ENCODE measurements around the gene SH2D6. TPM values are rescaled to one million over a fixed set of nuclear protein-coding genes. Genes with fewer than 3 reads are reported as not detected.

Gene SH2D6
- total and polyA plus RNA-seq, 5 experiments from 2014 or later: 1.3 to 2.2 TPM; not detected in 3

GRCh38 chr2:85414761-85415553 lies 3.6 kb upstream of the SH2D6 start:
- Mint-ChIP-seq H3K36me3 (no peaks in the 10 kb centered on the region), H3K27ac (peak overlapping the region in 1 of 10 donors; percentile 11), H3K4me3 (peak overlapping the region in 7 of 10 donors; percentile 10 to 88 (median 19)), H3K27me3 (peaks cover 0 to 3% (median 0%) of the 10 kb centered on the region in 5 donors), H3K4me1 (peaks cover 10 to 60% (median 46%) of the 10 kb centered on the region in 4 donors), H3K9me3 (no peaks in the 10 kb centered on the region)
- no peak for ATAC-seq
- DNase-seq: no peak
- POLR2A ChIA-PET: interaction anchor here (0.6 to 1.7 kb wide), 4 partner anchors 7 to 182 kb away, joined by 3 to 8 read pairs (median 6); partner anchors contain the start of genes MAT2A and TGOLN2

- Mint-ChIP-seq H3K4me1 (peaks cover 12 to 58% (median 44%) of the 10 kb centered on the region in 4 donors), H3K36me3 (no peaks in the 10 kb centered on the region), H3K27ac (no peak overlapping the region), H3K4me3 (peak overlapping the region in 1 of 10 donors; percentile 2), H3K27me3 (peaks cover 0 to 3% (median 0%) of the 10 kb centered on the region in 5 donors), H3K9me3 (no peaks in the 10 kb centered on the region)
- ATAC-seq (no peak), DNase-seq (no peak)
- POLR2A ChIA-PET: interaction anchor here (0.6 to 1.7 kb wide), 4 partner anchors 8 to 139 kb away, joined by 3 to 7 read pairs (median 4); partner anchors contain the start of gene MAT2A
These were observed 2.4 kb upstream of the SH2D6 start for GRCh38 chr2:85415980-85416650.

DNA sequence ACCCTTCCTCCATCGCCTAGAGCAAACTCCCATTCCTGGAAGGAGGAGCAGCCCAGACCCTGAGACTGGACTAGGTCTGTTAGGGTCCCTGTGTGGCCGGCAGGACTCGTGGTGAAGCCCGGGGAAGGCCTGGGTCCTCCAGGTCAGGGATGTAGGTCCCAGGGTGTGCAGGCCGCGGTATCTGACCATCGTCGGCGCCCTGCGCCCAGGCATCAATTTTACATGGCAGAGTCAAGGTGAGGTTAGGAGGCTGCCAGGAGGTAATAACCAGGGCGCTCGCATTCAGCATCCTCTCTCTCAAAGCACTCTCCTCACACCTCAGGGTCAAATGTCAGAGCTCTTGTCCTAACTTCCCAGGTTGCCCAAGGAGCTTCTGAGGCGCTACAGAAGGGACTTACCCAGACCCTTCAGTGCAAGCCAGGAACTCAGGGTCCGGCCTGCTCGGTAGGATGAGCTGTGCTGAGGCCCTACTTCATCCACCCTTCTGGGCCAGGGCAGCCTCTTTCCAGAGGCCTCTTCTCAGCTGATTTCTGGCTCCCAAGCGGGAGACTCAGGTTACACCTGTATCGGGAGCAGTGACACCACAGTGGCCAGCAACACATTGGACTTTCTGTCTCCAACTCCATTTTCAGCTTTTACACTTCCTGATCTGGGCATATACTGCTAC lies 628 bp downstream of the SH2D6 start:
- ATAC-seq: no peak

GRCh38 chr2:85420536-85421259 lies 2.2 kb downstream of the SH2D6 start:
- peak; percentile 75 to 92 (median 85) for DNase-seq
- POLR2A ChIA-PET: interaction anchor here (0.6 to 4.5 kb wide), 10 partner anchors 9 to 196 kb away, joined by 3 to 79 read pairs (median 12); partner anchors contain the start of genes C2orf68, GGCX, MAT2A and TGOLN2
- ATAC-seq: peak; percentile 65 to 66
- Mint-ChIP-seq H3K4me1 (peaks cover 8 to 28% (median 26%) of the 10 kb centered on the region in 4 donors), H3K4me3 (peak overlapping the region; percentile 46 to 84 (median 69)), H3K9me3 (no peaks in the 10 kb centered on the region), H3K27me3 (no peaks in the 10 kb centered on the region), H3K27ac (peak overlapping the region in 8 of 10 donors; percentile 68 to 95 (median 82)), H3K36me3 (no peaks in the 10 kb centered on the region)

More for the DNA sequence above, 628 bp downstream of the SH2D6 start:
- Mint-ChIP-seq H3K4me1 (peaks cover 8 to 39% (median 33%) of the 10 kb centered on the region in 4 donors), H3K4me3 (peak overlapping the region; percentile 88 to 100 (median 96)), H3K36me3 (no peaks in the 10 kb centered on the region), H3K9me3 (no peaks in the 10 kb centered on the region), H3K27me3 (no peaks in the 10 kb centered on the region), H3K27ac (peak overlapping the region; percentile 34 to 99 (median 96))
- POLR2A ChIA-PET: interaction anchor here (0.6 to 4.5 kb wide), 22 partner anchors 10 to 1021 kb away, joined by 3 to 79 read pairs (median 6); partner anchors contain the start of genes C2orf68, CAPG, ELMOD3 and GGCX
- no peak for DNase-seq

GRCh38 chr2:85421260-85422071 lies 3.0 kb downstream of the SH2D6 start:
- DNase-seq (no peak), ATAC-seq (no peak)
- peak overlapping the region in 5 of 10 donors; percentile 27 to 95 (median 43) for H3K27ac Mint-ChIP-seq
- H3K4me3 Mint-ChIP-seq: no peak overlapping the region
- H3K4me1 Mint-ChIP-seq: peaks cover 8 to 26% (median 25%) of the 10 kb centered on the region in 4 donors
- H3K9me3 Mint-ChIP-seq: no peaks in the 10 kb centered on the region
- H3K27me3 Mint-ChIP-seq: no peaks in the 10 kb centered on the region
- H3K36me3 Mint-ChIP-seq: no peaks in the 10 kb centered on the region
- POLR2A ChIA-PET: interaction anchor here (0.6 to 4.5 kb wide), 5 partner anchors 8 to 129 kb away, joined by 3 to 79 read pairs (median 19); partner anchors contain the start of gene MAT2A

GRCh38 chr2:85422072-85422457 lies 3.6 kb downstream of the SH2D6 start:
- no peaks in the 10 kb centered on the region for H3K9me3 Mint-ChIP-seq
- no peaks in the 10 kb centered on the region for H3K27me3 Mint-ChIP-seq
- POLR2A ChIA-PET: interaction anchor here (4.5 kb wide), 2 partner anchors 118 to 129 kb away, joined by 67 to 79 read pairs; partner anchors contain the start of gene MAT2A

GRCh38 chr2:85423525-85423924 lies 5.0 kb downstream of the SH2D6 start:
- H3K27me3 Mint-ChIP-seq: no peaks in the 10 kb centered on the region
- DNase-seq (no peak), ATAC-seq (no peak)
- peak overlapping the region in 3 of 10 donors; percentile 44 to 83 (median 78) for H3K27ac Mint-ChIP-seq
- H3K36me3 Mint-ChIP-seq: no peaks in the 10 kb centered on the region
- H3K4me3 Mint-ChIP-seq: no peak overlapping the region
- H3K4me1 Mint-ChIP-seq: peaks cover 7 to 25% (median 22%) of the 10 kb centered on the region in 4 donors
- no peaks in the 10 kb centered on the region for H3K9me3 Mint-ChIP-seq
- POLR2A ChIA-PET: interaction anchor here (1.3 kb wide), 1 partner anchor 123 kb away, joined by 3 read pairs; no protein-coding TSS in a partner anchor

More at GRCh38 chr2:85422072-85422457, 3.6 kb downstream of the SH2D6 start:
- Mint-ChIP-seq H3K36me3 (no peaks in the 10 kb centered on the region), H3K4me1 (peaks cover 8 to 26% (median 25%) of the 10 kb centered on the region in 4 donors), H3K27ac (peak overlapping the region in 5 of 10 donors; percentile 27 to 76 (median 44)), H3K4me3 (no peak overlapping the region)
- no peak for ATAC-seq
- no peak for DNase-seq

DNA sequence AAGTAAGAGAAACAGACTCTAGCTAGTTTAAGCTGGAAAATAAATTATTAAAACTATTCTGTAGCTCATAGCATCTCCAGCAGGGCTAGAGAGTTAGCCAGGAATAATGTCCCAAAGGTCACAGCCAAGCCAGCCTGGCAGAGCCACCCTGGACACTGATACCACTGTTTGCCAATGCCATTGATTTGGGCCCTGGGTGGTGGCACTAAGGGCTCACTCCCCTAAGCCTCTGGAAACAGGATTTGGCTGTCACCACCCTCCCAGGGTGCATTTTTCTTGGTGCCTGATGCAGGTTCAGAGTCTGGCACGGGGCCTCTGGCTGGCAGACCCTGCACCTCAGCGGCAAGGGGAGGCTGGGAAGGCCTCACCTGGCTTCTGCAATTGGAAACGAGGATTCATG lies 7.1 kb downstream of the SH2D6 start:
- no peak for ATAC-seq
- Mint-ChIP-seq H3K27me3 (no peaks in the 10 kb centered on the region), H3K27ac (no peak overlapping the region), H3K9me3 (no peaks in the 10 kb centered on the region), H3K36me3 (no peaks in the 10 kb centered on the region), H3K4me1 (peaks cover 7 to 20% (median 13%) of the 10 kb centered on the region in 4 donors), H3K4me3 (no peak overlapping the region)
- no peak for DNase-seq
- POLR2A ChIA-PET: interaction anchor here (0.5 to 0.7 kb wide), 3 partner anchors 60 to 145 kb away, joined by 3 to 6 read pairs (median 4); no protein-coding TSS in a partner anchor

- POLR2A ChIA-PET: interaction anchor here (2.0 kb wide), 1 partner anchor 10 kb away, joined by 10 read pairs; no protein-coding TSS in a partner anchor
These were observed 8.9 kb downstream of the SH2D6 start for GRCh38 chr2:85427300-85427835.

GRCh38 chr2:85428343-85428881 lies 9.9 kb downstream of the SH2D6 start:
- H3K27ac Mint-ChIP-seq: peak overlapping the region in 3 of 10 donors; percentile 29 to 60 (median 51)
- POLR2A ChIA-PET: interaction anchor here (0.9 to 2.0 kb wide), 3 partner anchors 9 to 111 kb away, joined by 3 to 10 read pairs (median 5); partner anchors contain the start of gene MAT2A
- H3K4me1 Mint-ChIP-seq: peaks cover 3 to 14% (median 7%) of the 10 kb centered on the region in 4 donors
- no peaks in the 10 kb centered on the region for H3K27me3 Mint-ChIP-seq
- DNase-seq: no peak
- no peaks in the 10 kb centered on the region for H3K36me3 Mint-ChIP-seq
- no peaks in the 10 kb centered on the region for H3K9me3 Mint-ChIP-seq
- H3K4me3 Mint-ChIP-seq: no peak overlapping the region
- no peak for ATAC-seq

More at GRCh38 chr2:85427300-85427835, 8.9 kb downstream of the SH2D6 start:
- Mint-ChIP-seq H3K4me1 (peaks cover 3 to 14% (median 7%) of the 10 kb centered on the region in 4 donors), H3K4me3 (no peak overlapping the region), H3K27ac (peak overlapping the region in 1 of 10 donors; percentile 73), H3K9me3 (no peaks in the 10 kb centered on the region), H3K27me3 (no peaks in the 10 kb centered on the region), H3K36me3 (no peaks in the 10 kb centered on the region)
- ATAC-seq: no peak
- no peak for DNase-seq

Data from naive thymus-derived CD8-positive, alpha-beta T cell (primary cell).